ENCODE data around the gene FAM47E.

GRCh38 chr4:76226418-76226817, 25.1 kb upstream of the FAM47E start:
- TF ChIP-seq CTCF (IDR thresholded peaks at IDR 0.05; ENCODE audit: low read depth, low read length) (no peak), EZH2phosphoT487 (IDR thresholded peaks at IDR 0.05; ENCODE audit: low read depth) (no peak)

Measured in OCI-LY3 (cell line).